GM23338 (cell line): Measurements from ENCODE around the gene GAL3ST2. TPM values are rescaled to one million over a fixed set of nuclear protein-coding genes. Genes with fewer than 3 reads are reported as not detected.
"Not testable (repeated sequence)": the region's sequence is repeated elsewhere in the genome, so short reads cannot be mapped to it uniquely, and the experiment has no call there.

Source experiments
- ATAC-seq: fragments of 200-7000 bp; cut with Tn5 transposase; 3 replicates; pipeline ENCODE4 v1.9.1; 2020
- DNase-seq: peaks from one replicate; pipeline ENCODE4 v3.0.0-alpha.2; 2015; ENCODE audit warnings: low spot score
- H2AFZ ChIP-seq: fragments of 200-600 bp; sonication (generic); 2 replicates; pipeline ENCODE4 v1.8.0; 2016; ENCODE audit warnings: antibody characterized with exemption, mild to moderate bottlenecking, moderate library complexity
- H3F3A ChIP-seq: fragments of 200-600 bp; sonication (generic); replicated peaks from 2 replicates; pipeline ENCODE4 v1.8.0; 2017; ENCODE audit warnings: antibody characterized with exemption, mixed run types, low read depth
- H3K27ac ChIP-seq: fragments of 200-600 bp; sonication (generic); 2 replicates; pipeline ENCODE4 v1.6.1; 2016; ENCODE audit warnings: low read depth
- H3K27me3 ChIP-seq: fragments of 200-600 bp; sonication (generic); 2 replicates; pipeline ENCODE4 v1.8.0; 2016; ENCODE audit warnings: mild to moderate bottlenecking, mixed run types, moderate library complexity; ENCODE audit not compliant: insufficient read depth
- H3K36me3 ChIP-seq: fragments of 200-600 bp; sonication (generic); 2 replicates; pipeline ENCODE4 v1.8.0; 2016; ENCODE audit warnings: mild to moderate bottlenecking; ENCODE audit not compliant: insufficient read depth
- H3K4me1 ChIP-seq: fragments of 200-600 bp; sonication (generic); 2 replicates; pipeline ENCODE4 v1.8.0; 2016; ENCODE audit warnings: mild to moderate bottlenecking, moderate library complexity; ENCODE audit not compliant: insufficient read depth
- H3K4me2 ChIP-seq: fragments of 200-600 bp; sonication (generic); 2 replicates; pipeline ENCODE4 v1.7.1; 2017; ENCODE audit warnings: mixed run types
- H3K4me3 ChIP-seq: fragments of 200-600 bp; sonication (generic); 2 replicates; pipeline ENCODE4 v1.6.1; 2016; ENCODE audit warnings: mixed run types
- H3K79me2 ChIP-seq: fragments of 200-600 bp; sonication (generic); replicated peaks from 2 replicates; pipeline ENCODE4 v1.8.0; 2017; ENCODE audit warnings: mild to moderate bottlenecking; ENCODE audit not compliant: insufficient read depth
- H3K9me2 ChIP-seq: fragments of 200-600 bp; sonication (generic); 2 replicates; pipeline ENCODE4 v1.8.0; 2017; ENCODE audit not compliant: insufficient read depth
- H4K20me1 ChIP-seq: fragments of 200-600 bp; sonication (generic); replicated peaks from 2 replicates; pipeline ENCODE4 v1.8.0; 2017; ENCODE audit warnings: mild to moderate bottlenecking; ENCODE audit not compliant: insufficient read depth
- H3K27ac Mint-ChIP-seq: 2 replicates; pipeline ENCODE4 v1.8.0; 2020; ENCODE audit warnings: inconsistent platforms, mild to moderate bottlenecking, moderate library complexity, mixed read lengths
- H3K27me3 Mint-ChIP-seq: 3 replicates; pipeline ENCODE4 v1.8.0; 2022; ENCODE audit warnings: low read depth, mild to moderate bottlenecking, moderate library complexity, mixed read lengths, inconsistent platforms; ENCODE audit not compliant: insufficient read depth, poor library complexity
- H3K36me3 Mint-ChIP-seq: 3 replicates; pipeline ENCODE4 v1.8.0; 2021; ENCODE audit warnings: low read depth, mild to moderate bottlenecking, inconsistent platforms, moderate library complexity, mixed read lengths
- H3K4me1 Mint-ChIP-seq: 3 replicates; pipeline ENCODE4 v1.8.0; 2020; ENCODE audit warnings: mild to moderate bottlenecking, inconsistent platforms, mixed read lengths
- H3K4me3 Mint-ChIP-seq: 3 replicates; pipeline ENCODE4 v1.8.0; 2021; ENCODE audit warnings: moderate library complexity, mild to moderate bottlenecking, inconsistent platforms, mixed read lengths
- H3K9me3 Mint-ChIP-seq: 3 replicates; pipeline ENCODE4 v1.8.0; 2020; ENCODE audit warnings: moderate library complexity, mild to moderate bottlenecking, inconsistent platforms, mixed read lengths
- CTCF ChIP-seq, 2 experiments: fragments of 200-600 bp in 1 of 2; sonication (generic) in 1 of 2; conservative IDR thresholded peaks; 2 replicates each; pipeline versions ENCODE4 v1.5.1 to v1.6.1; 2016 to 2017; ENCODE audit warnings: antibody characterized with exemption in 2 of 2, low read depth in 2 of 2, mild to moderate bottlenecking in 2 of 2, moderate library complexity in 1 of 2
- JUNB ChIP-seq: IDR thresholded peaks from one replicate; pipeline ENCODE4 v1.6.1; 2016; ENCODE audit warnings: antibody characterized with exemption; ENCODE audit not compliant: unreplicated experiment
- POLR2AphosphoS5 ChIP-seq: IDR thresholded peaks from 2 replicates; pipeline ENCODE4 v1.6.1; 2016; ENCODE audit warnings: antibody characterized with exemption, low read depth
- REST ChIP-seq: IDR thresholded peaks from one replicate; pipeline ENCODE4 v1.6.1; 2018; ENCODE audit warnings: antibody characterized with exemption; ENCODE audit not compliant: unreplicated experiment
- ZNF114 ChIP-seq: fragments of 250-450 bp; sonication (Bioruptor Pico); IDR thresholded peaks from 2 replicates; pipeline ENCODE4 v1.5.0; 2020; ENCODE audit warnings: mild to moderate bottlenecking, moderate library complexity
- polyA plus RNA-seq: library from polyadenylated mRNA; unstranded; fragments of >200 nt; fragmentation: Nextera tagmentation; extraction: Ambion mirVana; gene quantifications from 2 replicates; pipeline ENCODE4 v1.2.1, GENCODE V29; 2016
- total RNA-seq: library from RNA; depleted of rRNA; stranded (reverse); fragments of >200 nt; shearing (Covaris generic); gene quantifications from 2 replicates; pipeline ENCODE4 v1.2.3, GENCODE V29; 2014

Gene GAL3ST2
- total and polyA plus RNA-seq, 2 experiments from 2014 or later: 0.19 to 0.24 TPM

GRCh38 chr2:241833101-241833663 lies 56.6 kb downstream of the GAL3ST2 start:
- no peak overlapping the region for H3K27ac Mint-ChIP-seq
- peak overlapping the region; percentile 1; the same call in 1 of the 2 replicates for H2AFZ ChIP-seq
- H3K4me2 ChIP-seq: no peak overlapping the region
- DNase-seq: no peak
- H3K9me3 Mint-ChIP-seq: no peaks in the 10 kb centered on the region
- no peak overlapping the region for H3K4me3 Mint-ChIP-seq
- no peaks in the 10 kb centered on the region for H4K20me1 ChIP-seq
- no peak overlapping the region for H3K27ac ChIP-seq
- H3F3A ChIP-seq: no peaks in the 10 kb centered on the region
- no peaks in the 10 kb centered on the region for H3K36me3 ChIP-seq
- no peaks in the 10 kb centered on the region for H3K27me3 ChIP-seq
- no peaks in the 10 kb centered on the region for H3K36me3 Mint-ChIP-seq
- H3K4me3 ChIP-seq: no peak overlapping the region
- H3K79me2 ChIP-seq: no peaks in the 10 kb centered on the region
- H3K27me3 Mint-ChIP-seq: peaks cover 3% of the 10 kb centered on the region
- TF ChIP-seq CTCF (conservative IDR thresholded peaks at IDR 0.05; ENCODE audit: low read depth in 2 of 2) (no peak), ZNF114 (CRISPR knock-in tag) (no peak)
- H3K4me1 Mint-ChIP-seq: peaks cover 10% of the 10 kb centered on the region
- no peak for ATAC-seq
- no peaks in the 10 kb centered on the region for H3K9me2 ChIP-seq
- no peaks in the 10 kb centered on the region for H3K4me1 ChIP-seq

- not testable (repeated sequence) for H3K4me1 ChIP-seq, H3K27ac ChIP-seq, H3K79me2 ChIP-seq, H3K4me3 Mint-ChIP-seq, H3K27ac Mint-ChIP-seq, H3K4me2 ChIP-seq, ATAC-seq, H3K9me3 Mint-ChIP-seq, H4K20me1 ChIP-seq, H3F3A ChIP-seq, H3K9me2 ChIP-seq, H3K36me3 Mint-ChIP-seq, DNase-seq, H3K36me3 ChIP-seq, H3K4me1 Mint-ChIP-seq, H3K27me3 ChIP-seq, H3K4me3 ChIP-seq, H3K27me3 Mint-ChIP-seq
- H2AFZ ChIP-seq: peak overlapping the region; percentile 45; the same call in 1 of the 2 replicates
Measured at GRCh38 chr2:241833756-241834526, 57.3 kb downstream of the GAL3ST2 start.

GRCh38 chr2:241834527-241835210 lies 58.0 kb downstream of the GAL3ST2 start:
- Mint-ChIP-seq H3K9me3 (no peaks in the 10 kb centered on the region), H3K27ac (no peak overlapping the region), H3K36me3 (no peaks in the 10 kb centered on the region), H3K4me1 (peaks cover 10% of the 10 kb centered on the region), H3K27me3 (peaks cover 3% of the 10 kb centered on the region), H3K4me3 (no peak overlapping the region)
- Histone ChIP-seq H3K4me3 (no peak overlapping the region), H3K4me1 (no peaks in the 10 kb centered on the region), H4K20me1 (no peaks in the 10 kb centered on the region), H2AFZ (0 out of 2 replicates have a peak overlapping the region, but pooled peaks have one; percentile 45), H3K36me3 (no peaks in the 10 kb centered on the region), H3K9me2 (no peaks in the 10 kb centered on the region), H3F3A (no peaks in the 10 kb centered on the region), H3K27me3 (no peaks in the 10 kb centered on the region), H3K79me2 (no peaks in the 10 kb centered on the region), H3K4me2 (no peak overlapping the region), H3K27ac (no peak overlapping the region)
- no peak for DNase-seq
- ATAC-seq: no peak
- TF ChIP-seq REST (no peak), CTCF (conservative IDR thresholded peaks at IDR 0.05; ENCODE audit: low read depth in 2 of 2) (no peak), POLR2AphosphoS5 (no peak), JUNB (no peak)
